Liver (tissue), 9 donors: ENCODE measurements around the gene ZNF71. TPM values are rescaled to one million over a fixed set of nuclear protein-coding genes. Genes with fewer than 3 reads are reported as not detected.

Experiments
- DNase-seq: peaks from one replicate; pipeline ENCODE4 v3.0.0-alpha.2; 2017; ENCODE audit warnings: low spot score
- H3K27ac ChIP-seq, 2 donors: one replicate each; pipeline ENCODE4 v1.7.0; 2013; ENCODE audit warnings: inconsistent platforms in 2 of 2, low read length in 2 of 2, control low read depth in 1 of 2, low read depth in 1 of 2, mild to moderate bottlenecking in 1 of 2
- H3K27me3 ChIP-seq, 4 donors: one replicate each; pipeline versions ENCODE4 v1.6.1 to v1.7.0; 2013; ENCODE audit warnings: low read length in 3 of 4, inconsistent platforms in 1 of 4, mild to moderate bottlenecking in 1 of 4, moderate library complexity in 1 of 4; ENCODE audit not compliant: control insufficient read depth in 4 of 4, insufficient read depth in 4 of 4
- H3K36me3 ChIP-seq, 4 donors: one replicate each; pipeline versions ENCODE4 v1.6.1 to v1.7.0; 2013; ENCODE audit warnings: low read length in 3 of 4, mild to moderate bottlenecking in 3 of 4, low read depth in 1 of 4, moderate library complexity in 1 of 4; ENCODE audit not compliant: control insufficient read depth in 4 of 4, insufficient read depth in 3 of 4
- H3K4me1 ChIP-seq, 4 donors: one replicate each; pipeline versions ENCODE4 v1.6.1 to v1.7.0; 2013; ENCODE audit warnings: low read length in 3 of 4, mild to moderate bottlenecking in 3 of 4, moderate library complexity in 1 of 4; ENCODE audit not compliant: control insufficient read depth in 4 of 4, insufficient read depth in 4 of 4
- H3K4me3 ChIP-seq, 3 donors: one replicate each; pipeline versions ENCODE4 v1.6.1 to v1.7.0; 2013; ENCODE audit warnings: low read length in 3 of 3, control low read depth in 1 of 3, low read depth in 1 of 3, mild to moderate bottlenecking in 1 of 3
- H3K9ac ChIP-seq, 2 donors: one replicate each; pipeline ENCODE4 v1.7.0; 2013; ENCODE audit warnings: low read length in 2 of 2, mild to moderate bottlenecking in 2 of 2, moderate library complexity in 2 of 2, control low read depth in 1 of 2, low read depth in 1 of 2
- H3K9me3 ChIP-seq, 4 donors: one replicate each; pipeline versions ENCODE4 v1.6.1 to v1.7.0; 2013; ENCODE audit warnings: low read length in 3 of 4; ENCODE audit not compliant: control insufficient read depth in 4 of 4
- ATF3 ChIP-seq: IDR thresholded peaks from 2 replicates; pipeline ENCODE4 v1.6.1; 2016; ENCODE audit warnings: antibody characterized with exemption
- FOXA1 ChIP-seq: IDR thresholded peaks from 2 replicates; pipeline ENCODE4 v1.6.1; 2016; ENCODE audit warnings: antibody characterized with exemption
- FOXA2 ChIP-seq: IDR thresholded peaks from 2 replicates; pipeline ENCODE4 v1.6.1; 2016; ENCODE audit warnings: antibody characterized with exemption
- GABPA ChIP-seq, 2 donors: IDR thresholded peaks in 1 of 2; conservative IDR thresholded peaks in 1 of 2; 2 replicates each; pipeline ENCODE4 v1.6.1; 2016; ENCODE audit warnings: antibody characterized with exemption in 2 of 2, mild to moderate bottlenecking in 1 of 2, moderate library complexity in 1 of 2
- JUND ChIP-seq, 2 donors: IDR thresholded peaks; 2 replicates each; pipeline ENCODE4 v1.6.1; 2016; ENCODE audit warnings: antibody characterized with exemption in 2 of 2
- MAX ChIP-seq: IDR thresholded peaks from 2 replicates; pipeline ENCODE4 v1.6.1; 2016; ENCODE audit warnings: antibody characterized with exemption
- RAD21 ChIP-seq, 2 donors: IDR thresholded peaks; 2 replicates each; pipeline ENCODE4 v1.6.1; 2016; ENCODE audit warnings: antibody characterized with exemption in 2 of 2, mild to moderate bottlenecking in 2 of 2
- REST ChIP-seq: IDR thresholded peaks from 2 replicates; pipeline ENCODE4 v1.6.1; 2016; ENCODE audit warnings: antibody characterized with exemption, mild to moderate bottlenecking
- SP1 ChIP-seq: IDR thresholded peaks from 2 replicates; pipeline ENCODE4 v1.6.1; 2018; ENCODE audit warnings: antibody characterized with exemption, mild to moderate bottlenecking
- TAF1 ChIP-seq: conservative IDR thresholded peaks from 2 replicates; pipeline ENCODE4 v1.6.1; 2016; ENCODE audit warnings: antibody characterized with exemption, mild to moderate bottlenecking
- YY1 ChIP-seq: IDR thresholded peaks from 2 replicates; pipeline ENCODE4 v1.6.1; 2016; ENCODE audit warnings: antibody characterized with exemption, mild to moderate bottlenecking
- WGBS: extraction: QIAGEN DNeasy Blood & Tissue Kit; methylation state at CpG from one replicate; pipeline ENCODE4 v1.1.7; 2013; 5-methylcytosine and 5-hydroxymethylcytosine counted together
- polyA plus RNA-seq, 2 donors: library from polyadenylated mRNA; stranded (reverse) in 1 of 2; unstranded in 1 of 2; fragments of 200-250 nt in 1 of 2; fragments of >200 nt in 1 of 2; fragmentation: Nextera tagmentation in 1 of 2; extraction: Ambion mirVana in 1 of 2; gene quantifications; one replicate each; pipeline versions ENCODE4 v1.2.1 to v1.2.3, GENCODE V29; 2013 to 2015
- total RNA-seq, 2 donors: library from RNA; depleted of rRNA; stranded (reverse); fragments of >200 nt; gene quantifications; one replicate each; pipeline ENCODE4 v1.2.3, GENCODE V29; 2014
- donor health status: healthy.
- donor health status: healthy.
- donor health status: healthy.
- donor health status: healthy.
- donor health status: healthy.

Gene ZNF71
- 1 to 10 TPM; 2.2 to 3.4 TPM for total RNA-seq
- polyA plus RNA-seq = 1 to 10 TPM in 1 of 2 donors, under 1 TPM in 1; 0.46 to 1.4 TPM

- peaks cover 0 to 4% (median 2%) of the 10 kb centered on the region in 4 donors for H3K4me1 ChIP-seq
- peak within 1 kb of the TSS; percentile 29 to 62 for H3K9ac ChIP-seq
- 2% methylated on average over 52 of the region's 52 CpGs for WGBS
- TF ChIP-seq JUND (IDR thresholded peaks at IDR 0.05) (no peak), GABPA (IDR thresholded peaks at IDR 0.05 in 1 of 2, conservative IDR thresholded peaks at IDR 0.05 in 1 of 2) (peak in 1 of 2 donors; percentile 76), RAD21 (IDR thresholded peaks at IDR 0.05) (no peak), FOXA2 (no peak), YY1 (peak; percentile 32)
- no peaks in the 10 kb centered on the region for H3K27me3 ChIP-seq
- DNase-seq = peak; percentile 84
- peak within 1 kb of the TSS; percentile 65 to 90 (median 86) for H3K4me3 ChIP-seq
- peak within 1 kb of the TSS; percentile 25 to 36 for H3K27ac ChIP-seq
- peaks cover 14 to 36% (median 29%) of the 10 kb centered on the region in 4 donors for H3K9me3 ChIP-seq
- H3K36me3 ChIP-seq = peaks cover 0 to 4% (median 2%) of the 10 kb centered on the region in 4 donors
Measured at GRCh38 chr19:56594783-56595547, at the start of gene ZNF71. TSS of gene ZNF71 (plus strand) at chr19:56595302. CDS start at chr19:56601559, 6,257 bp downstream.

- WGBS = 68% methylated on average over 6 of the region's 6 CpGs
- Histone ChIP-seq H3K4me3 (peak overlapping the region in 2 of 3 donors; percentile 37 to 45), H3K27ac (no peak overlapping the region), H3K4me1 (no peaks in the 10 kb centered on the region), H3K9me3 (peaks cover 32 to 80% (median 60%) of the 10 kb centered on the region in 4 donors), H3K9ac (no peak overlapping the region), H3K36me3 (peaks cover 6 to 23% (median 19%) of the 10 kb centered on the region in 4 donors), H3K27me3 (no peaks in the 10 kb centered on the region)
- TF ChIP-seq ATF3 (no peak), JUND (IDR thresholded peaks at IDR 0.05) (no peak), MAX (no peak), RAD21 (IDR thresholded peaks at IDR 0.05) (no peak), GABPA (IDR thresholded peaks at IDR 0.05 in 1 of 2, conservative IDR thresholded peaks at IDR 0.05 in 1 of 2) (no peak), TAF1 (no peak), FOXA1 (no peak), YY1 (no peak), SP1 (no peak), REST (no peak), FOXA2 (no peak)
- no peak for DNase-seq
Measured at GRCh38 chr19:56547535-56547934, 47.6 kb upstream of the ZNF71 start.

GRCh38 chr19:56554272-56554869 is 40.7 kb upstream of the ZNF71 start:
- Histone ChIP-seq H3K27ac (no peak overlapping the region), H3K36me3 (peaks cover 8 to 37% (median 30%) of the 10 kb centered on the region in 4 donors), H3K4me1 (no peaks in the 10 kb centered on the region), H3K27me3 (no peaks in the 10 kb centered on the region), H3K9ac (no peak overlapping the region), H3K9me3 (peaks cover 33 to 91% (median 64%) of the 10 kb centered on the region in 4 donors), H3K4me3 (peak overlapping the region in 2 of 3 donors; percentile 27 to 59)
- TF ChIP-seq ATF3 (no peak), YY1 (no peak), GABPA (IDR thresholded peaks at IDR 0.05 in 1 of 2, conservative IDR thresholded peaks at IDR 0.05 in 1 of 2) (no peak)
- WGBS = 98% methylated on average over 6 of the region's 6 CpGs
- no peak for DNase-seq
